GM06990 (cell line): ENCODE data around the gene PPP1R13B.

ENCODE experiments used
- DNase-seq: peaks from one replicate; pipeline ENCODE4 v3.0.0-alpha.2; 2011; ENCODE audit not compliant: insufficient read length; ENCODE audit errors: extremely low read depth
- H3K27me3 ChIP-seq: replicated peaks from 2 replicates; pipeline ENCODE4 v1.6.0; 2011; ENCODE audit warnings: low read length; ENCODE audit not compliant: control insufficient read depth, insufficient read depth
- H3K36me3 ChIP-seq: 2 replicates; pipeline ENCODE4 v1.5.1; 2011; ENCODE audit warnings: low read length; ENCODE audit not compliant: control insufficient read depth, insufficient read depth
- H3K4me3 ChIP-seq: replicated peaks from 2 replicates; pipeline ENCODE4 v1.5.1; 2011; ENCODE audit warnings: low read depth, mild to moderate bottlenecking, control low read depth, low read length
- CTCF ChIP-seq: IDR thresholded peaks from 2 replicates; pipeline ENCODE4 v1.5.1; 2011; ENCODE audit warnings: low read length, control low read depth, mild to moderate bottlenecking, inconsistent platforms; ENCODE audit not compliant: insufficient read depth, poor library complexity, severe bottlenecking

Gene PPP1R13B

GRCh38 chr14:103870144-103870876 is 22.9 kb upstream of the PPP1R13B start:
- TF ChIP-seq CTCF: no peak
- no peaks in the 10 kb centered on the region for H3K36me3 ChIP-seq
- DNase-seq: no peak
- no peak overlapping the region for H3K4me3 ChIP-seq
- no peaks in the 10 kb centered on the region for H3K27me3 ChIP-seq

- TF ChIP-seq CTCF: no peak
- Histone ChIP-seq H3K36me3 (no peaks in the 10 kb centered on the region), H3K27me3 (no peaks in the 10 kb centered on the region), H3K4me3 (no peak overlapping the region)
- DNase-seq: no peak
These were observed 22.2 kb upstream of the PPP1R13B start for GRCh38 chr14:103869406-103870143.

- Histone ChIP-seq H3K36me3 (no peaks in the 10 kb centered on the region), H3K27me3 (no peaks in the 10 kb centered on the region), H3K4me3 (no peak overlapping the region)
- no peak for DNase-seq
- TF ChIP-seq CTCF: no peak
These were observed 21.0 kb upstream of the PPP1R13B start for GRCh38 chr14:103868242-103868897.

GRCh38 chr14:103867523-103867953 is 20.2 kb upstream of the PPP1R13B start:
- no peak for TF ChIP-seq CTCF
- Histone ChIP-seq H3K36me3 (no peaks in the 10 kb centered on the region), H3K4me3 (no peak overlapping the region), H3K27me3 (no peaks in the 10 kb centered on the region)
- DNase-seq: no peak

GRCh38 chr14:103867020-103867419 is 19.6 kb upstream of the PPP1R13B start:
- H3K36me3 ChIP-seq: no peaks in the 10 kb centered on the region
- no peaks in the 10 kb centered on the region for H3K27me3 ChIP-seq
- DNase-seq: no peak
- H3K4me3 ChIP-seq: no peak overlapping the region
- TF ChIP-seq CTCF: no peak
